SU-DHL-6 (cell line): ENCODE results near the gene PECR.

Experiments
- H2AFZ ChIP-seq: fragments of 200-600 bp; sonication (generic); 2 replicates; pipeline ENCODE4 v1.6.1; 2014; ENCODE audit warnings: low read depth, mild to moderate bottlenecking, moderate library complexity, mixed read lengths, antibody characterized with exemption, low read length; ENCODE audit not compliant: severe bottlenecking
- H3F3A ChIP-seq: fragments of 200-600 bp; shearing (Covaris generic); 2 replicates; pipeline ENCODE4 v1.6.0; 2016; ENCODE audit warnings: antibody characterized with exemption, mild to moderate bottlenecking; ENCODE audit not compliant: insufficient read depth
- H3K27ac ChIP-seq: fragments of 200-600 bp; sonication (generic); 2 replicates; pipeline ENCODE4 v1.5.1; 2016; ENCODE audit warnings: low read depth, mild to moderate bottlenecking, low read length, moderate library complexity, mixed read lengths
- H3K27me3 ChIP-seq: fragments of 200-600 bp; sonication (generic), shearing (Covaris generic); 2 replicates; pipeline ENCODE4 v1.6.0; 2014; ENCODE audit warnings: mild to moderate bottlenecking, low read length
- H3K36me3 ChIP-seq: fragments of 200-600 bp; sonication (generic); 2 replicates; pipeline ENCODE4 v1.6.1; 2014; ENCODE audit warnings: mild to moderate bottlenecking, low read length, mixed read lengths
- H3K4me2 ChIP-seq: fragments of 300-600, 200-600 bp; shearing (Covaris generic), sonication (generic); 2 replicates; pipeline ENCODE4 v1.6.0; 2014; ENCODE audit warnings: low read length, low read depth, mild to moderate bottlenecking; ENCODE audit not compliant: poor library complexity, severe bottlenecking
- H3K4me3 ChIP-seq: fragments of 200-600 bp; sonication (generic); 2 replicates; pipeline ENCODE4 v1.5.1; 2014; ENCODE audit warnings: antibody characterized with exemption, low read length, mild to moderate bottlenecking, mixed read lengths; ENCODE audit not compliant: insufficient read depth, poor library complexity, severe bottlenecking
- H3K79me2 ChIP-seq: fragments of 200-600 bp; sonication (generic); 2 replicates; pipeline ENCODE4 v1.6.1; 2014; ENCODE audit warnings: mild to moderate bottlenecking, low read length, moderate library complexity; ENCODE audit not compliant: insufficient read depth
- H3K9ac ChIP-seq: fragments of 200-600 bp; sonication (generic); 2 replicates; pipeline ENCODE4 v1.7.0; 2014; ENCODE audit warnings: mild to moderate bottlenecking, low read length
- H3K9me2 ChIP-seq: fragments of 200-600 bp; sonication (generic); replicated peaks from 2 replicates; pipeline ENCODE4 v1.6.1; 2014; ENCODE audit warnings: low read length; ENCODE audit not compliant: insufficient read depth
- H3K9me3 ChIP-seq: fragments of 200-600 bp; sonication (generic); 2 replicates; pipeline ENCODE4 v1.6.1; 2014; ENCODE audit warnings: low read length, mixed read lengths; ENCODE audit not compliant: insufficient read depth
- H4K20me1 ChIP-seq: fragments of 200-600 bp; sonication (generic); 2 replicates; pipeline ENCODE4 v1.6.1; 2014; ENCODE audit warnings: low read depth, mild to moderate bottlenecking, antibody characterized with exemption, low read length, moderate library complexity, mixed read lengths
- CTCF ChIP-seq: fragments of 200-600 bp; sonication (generic); IDR thresholded peaks from one replicate; pipeline ENCODE4 v1.5.1; 2017; ENCODE audit warnings: antibody characterized with exemption, mild to moderate bottlenecking, low read length, moderate library complexity; ENCODE audit not compliant: insufficient read depth, poor library complexity, severe bottlenecking
- EZH2phosphoT487 ChIP-seq: fragments of 200-600 bp; sonication (generic), shearing (Covaris generic); conservative IDR thresholded peaks from 2 replicates; pipeline ENCODE4 v1.6.1; 2018; ENCODE audit warnings: mild to moderate bottlenecking, antibody characterized with exemption, low read length, moderate library complexity, mixed read lengths

Gene PECR

GRCh38 chr2:216121255-216121654 is 39.6 kb upstream of the PECR start:
- no peak overlapping the region for H2AFZ ChIP-seq
- H3K27ac ChIP-seq: no peak overlapping the region
- peaks cover 67% of the 10 kb centered on the region for H4K20me1 ChIP-seq
- H3K36me3 ChIP-seq: peaks cover 83% of the 10 kb centered on the region
- no peaks in the 10 kb centered on the region for H3K9me3 ChIP-seq
- H3K4me2 ChIP-seq: no peak overlapping the region
- no peaks in the 10 kb centered on the region for H3K27me3 ChIP-seq
- H3K4me3 ChIP-seq: no peak overlapping the region
- H3K9me2 ChIP-seq: no peaks in the 10 kb centered on the region
- TF ChIP-seq CTCF: no peak
- TF ChIP-seq EZH2phosphoT487: no peak
- 0 out of 2 replicates have a peak, but pooled peaks cover 3% of the 10 kb centered on the region for H3F3A ChIP-seq
- no peak overlapping the region for H3K9ac ChIP-seq
- peaks cover 83% of the 10 kb centered on the region for H3K79me2 ChIP-seq

- TF ChIP-seq EZH2phosphoT487 (no peak), CTCF (no peak)
- Histone ChIP-seq H3K27ac (no peak overlapping the region), H4K20me1 (peaks cover 73% of the 10 kb centered on the region), H3K9ac (no peak overlapping the region), H3K79me2 (peaks cover 89% of the 10 kb centered on the region), H3F3A (no peaks in the 10 kb centered on the region), H3K4me3 (no peak overlapping the region), H3K36me3 (peaks cover 86% of the 10 kb centered on the region), H3K9me3 (no peaks in the 10 kb centered on the region), H2AFZ (no peak overlapping the region), H3K4me2 (no peak overlapping the region), H3K27me3 (no peaks in the 10 kb centered on the region), H3K9me2 (no peaks in the 10 kb centered on the region)
Observed at GRCh38 chr2:216119986-216120385, 38.4 kb upstream of the PECR start.

GRCh38 chr2:216119146-216119545 is 37.5 kb upstream of the PECR start:
- no peak overlapping the region for H3K4me3 ChIP-seq
- H3K27me3 ChIP-seq: no peaks in the 10 kb centered on the region
- peaks cover 82% of the 10 kb centered on the region for H3K36me3 ChIP-seq
- no peak overlapping the region for H3K4me2 ChIP-seq
- peaks cover 4% of the 10 kb centered on the region for H3F3A ChIP-seq
- H3K9ac ChIP-seq: no peak overlapping the region
- H3K9me3 ChIP-seq: no peaks in the 10 kb centered on the region
- peaks cover 97% of the 10 kb centered on the region for H3K79me2 ChIP-seq
- no peak overlapping the region for H3K27ac ChIP-seq
- H4K20me1 ChIP-seq: peaks cover 68% of the 10 kb centered on the region
- TF ChIP-seq EZH2phosphoT487: no peak
- H3K9me2 ChIP-seq: no peaks in the 10 kb centered on the region
- H2AFZ ChIP-seq: no peak overlapping the region

GRCh38 chr2:216118474-216118873 is 36.9 kb upstream of the PECR start:
- Histone ChIP-seq H3K79me2 (peaks cover 98% of the 10 kb centered on the region), H3K36me3 (peaks cover 87% of the 10 kb centered on the region), H2AFZ (no peak overlapping the region), H3K27ac (no peak overlapping the region), H4K20me1 (peaks cover 68% of the 10 kb centered on the region), H3K27me3 (no peaks in the 10 kb centered on the region), H3K9me2 (no peaks in the 10 kb centered on the region), H3K9ac (no peak overlapping the region), H3K4me3 (no peak overlapping the region), H3K4me2 (no peak overlapping the region), H3F3A (peaks cover 11% of the 10 kb centered on the region), H3K9me3 (no peaks in the 10 kb centered on the region)
- no peak for TF ChIP-seq EZH2phosphoT487
- no peak for TF ChIP-seq CTCF
